ENCODE results near the gene ZBTB7C.

Gene ZBTB7C

DNA sequence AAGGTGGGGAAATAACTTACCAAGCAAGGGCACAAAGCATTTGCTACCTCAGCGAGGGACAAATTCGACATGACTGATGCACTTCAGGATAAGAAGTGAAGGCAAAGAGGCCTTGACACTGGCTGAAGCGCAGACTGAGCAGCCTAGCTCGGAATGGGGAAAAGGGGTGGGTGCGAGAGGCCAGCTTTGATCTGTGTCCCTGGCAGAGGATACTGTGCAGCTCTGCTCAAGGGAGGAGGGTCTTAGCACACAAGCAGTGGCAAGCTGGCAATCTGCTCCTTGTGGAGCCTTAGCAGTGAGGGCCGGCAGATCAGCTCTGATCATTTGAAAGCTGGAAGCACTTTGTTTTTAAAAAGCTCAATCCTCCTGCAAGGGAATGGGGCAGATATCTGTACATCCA lies 222.3 kb downstream of the ZBTB7C start:
- no peak for ATAC-seq (ENCODE audit: insufficient read depth, low read depth)

DNA sequence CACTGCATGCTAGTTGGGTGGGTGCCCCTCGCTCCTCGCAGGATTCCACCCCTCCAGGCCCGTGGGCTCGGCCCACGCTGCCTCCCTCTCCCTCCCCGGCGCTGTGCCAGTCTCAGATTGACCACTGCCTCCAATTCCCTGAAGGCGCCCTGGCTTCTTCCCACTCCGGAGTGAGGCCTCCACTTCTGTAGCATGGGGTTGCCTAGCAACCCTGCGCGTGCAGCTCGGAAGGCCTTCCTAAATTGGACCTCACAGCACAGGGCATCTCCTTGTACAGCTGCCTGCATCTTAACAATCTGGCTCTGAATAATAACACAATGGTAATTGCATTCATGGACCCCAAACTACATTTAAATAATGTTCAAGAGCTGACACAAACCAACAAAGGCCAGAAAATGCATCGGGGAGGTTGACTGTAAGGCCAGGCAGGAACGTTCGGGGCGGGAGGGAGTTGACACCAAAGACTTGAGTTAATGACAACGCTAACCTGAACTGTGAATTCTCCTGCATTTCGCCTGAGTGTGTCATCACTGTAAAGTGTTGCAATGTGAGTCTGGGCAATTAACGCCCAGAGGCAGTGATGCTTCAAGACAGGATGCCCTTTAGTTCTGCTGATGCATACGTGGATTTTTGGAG lies 222.9 kb downstream of the ZBTB7C start:
- H3K79me2 ChIP-seq (ENCODE audit: insufficient read depth, low read length) = no peaks in the 10 kb centered on the region
- no peak overlapping the region for H3K4me2 ChIP-seq (ENCODE audit: insufficient read depth, low read length)
- TF ChIP-seq EZH2 (IDR thresholded peaks at IDR 0.05; ENCODE audit: borderline replicate concordance, low read depth, low read length, severe bottlenecking) = no peak
- TF ChIP-seq CTCF (IDR thresholded peaks at IDR 0.05; ENCODE audit: borderline replicate concordance, extremely low read depth, low read length, poor library complexity, severe bottlenecking) = no peak
- no peak overlapping the region for H2AFZ ChIP-seq (ENCODE audit: low read depth, low read length)
- DNase-seq = no peak
- H3K4me3 ChIP-seq (ENCODE audit: low read depth in 1 of 2, low read length in 2 of 2) = no peak overlapping the region
- peaks cover 20% of the 10 kb centered on the region for H3K27me3 ChIP-seq (ENCODE audit: insufficient read depth, low read length, poor library complexity)
- H3K9ac ChIP-seq (ENCODE audit: low read depth, low read length) = no peak overlapping the region
- no peaks in the 10 kb centered on the region for H3K9me3 ChIP-seq (ENCODE audit: insufficient read depth, low read length, severe bottlenecking)
- ATAC-seq (ENCODE audit: insufficient read depth, low read depth) = no peak
- H3K36me3 ChIP-seq (ENCODE audit: insufficient read depth, low read length) = no peaks in the 10 kb centered on the region
- no peaks in the 10 kb centered on the region for H3K4me1 ChIP-seq (ENCODE audit: insufficient read depth, low read length)
- H4K20me1 ChIP-seq (ENCODE audit: insufficient read depth, low read length) = peaks cover 6% of the 10 kb centered on the region; the same call in 1 of the 2 replicates
- H3K27ac ChIP-seq (ENCODE audit: low read length) = no peak overlapping the region

More for the DNA sequence above, 222.3 kb downstream of the ZBTB7C start:
- Histone ChIP-seq H3K36me3 (ENCODE audit: insufficient read depth, low read length) (no peaks in the 10 kb centered on the region), H3K27ac (ENCODE audit: low read length) (no peak overlapping the region), H3K4me2 (ENCODE audit: insufficient read depth, low read length) (no peak overlapping the region), H3K9me3 (ENCODE audit: insufficient read depth, low read length, severe bottlenecking) (no peaks in the 10 kb centered on the region), H3K27me3 (ENCODE audit: insufficient read depth, low read length, poor library complexity) (peaks cover 17% of the 10 kb centered on the region), H3K4me1 (ENCODE audit: insufficient read depth, low read length) (no peaks in the 10 kb centered on the region), H3K79me2 (ENCODE audit: insufficient read depth, low read length) (no peaks in the 10 kb centered on the region), H3K9ac (ENCODE audit: low read depth, low read length) (no peak overlapping the region), H3K4me3 (ENCODE audit: low read depth in 1 of 2, low read length in 2 of 2) (no peak overlapping the region), H2AFZ (ENCODE audit: low read depth, low read length) (no peak overlapping the region), H4K20me1 (ENCODE audit: insufficient read depth, low read length) (peaks cover 6% of the 10 kb centered on the region; the same call in 1 of the 2 replicates)
- no peak for DNase-seq
- no peak for TF ChIP-seq CTCF (IDR thresholded peaks at IDR 0.05; ENCODE audit: borderline replicate concordance, extremely low read depth, low read length, poor library complexity, severe bottlenecking)
- no peak for TF ChIP-seq EZH2 (IDR thresholded peaks at IDR 0.05; ENCODE audit: borderline replicate concordance, low read depth, low read length, severe bottlenecking)

DNA sequence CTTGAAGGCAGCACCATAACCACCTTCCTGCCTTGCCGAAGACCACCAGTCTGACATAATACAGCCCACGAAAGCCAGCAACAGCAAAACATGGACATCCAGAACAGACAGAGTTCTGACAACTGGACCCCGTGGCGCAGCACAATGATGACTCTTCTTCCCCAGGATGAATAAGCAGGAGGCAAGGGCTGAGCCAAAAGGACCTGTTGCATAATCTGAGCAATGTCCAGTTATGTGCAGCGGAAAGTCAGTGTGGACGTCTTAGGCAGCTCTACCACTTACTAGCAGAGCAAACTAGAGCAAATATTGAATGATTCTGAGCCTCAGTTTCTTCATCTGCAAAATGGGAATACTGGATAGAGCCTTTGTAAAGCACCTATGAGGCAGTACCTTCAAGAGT lies 225.1 kb downstream of the ZBTB7C start:
- ATAC-seq (ENCODE audit: insufficient read depth, low read depth) (no peak), DNase-seq (no peak)
- no peaks in the 10 kb centered on the region for H3K79me2 ChIP-seq (ENCODE audit: insufficient read depth, low read length)
- H3K4me1 ChIP-seq (ENCODE audit: insufficient read depth, low read length) = no peaks in the 10 kb centered on the region
- no peaks in the 10 kb centered on the region for H3K9me3 ChIP-seq (ENCODE audit: insufficient read depth, low read length, severe bottlenecking)
- H4K20me1 ChIP-seq (ENCODE audit: insufficient read depth, low read length) = peaks cover 3% of the 10 kb centered on the region; the same call in 1 of the 2 replicates
- peaks cover 18% of the 10 kb centered on the region for H3K27me3 ChIP-seq (ENCODE audit: insufficient read depth, low read length, poor library complexity)
- H3K4me3 ChIP-seq (ENCODE audit: low read depth in 1 of 2, low read length in 2 of 2) = no peak overlapping the region
- no peak overlapping the region for H3K9ac ChIP-seq (ENCODE audit: low read depth, low read length)
- no peaks in the 10 kb centered on the region for H3K36me3 ChIP-seq (ENCODE audit: insufficient read depth, low read length)
- H3K4me2 ChIP-seq (ENCODE audit: insufficient read depth, low read length) = no peak overlapping the region
- no peak for TF ChIP-seq CTCF (IDR thresholded peaks at IDR 0.05; ENCODE audit: borderline replicate concordance, extremely low read depth, low read length, poor library complexity, severe bottlenecking)
- no peak for TF ChIP-seq EZH2 (IDR thresholded peaks at IDR 0.05; ENCODE audit: borderline replicate concordance, low read depth, low read length, severe bottlenecking)
- no peak overlapping the region for H3K27ac ChIP-seq (ENCODE audit: low read length)
- no peak overlapping the region for H2AFZ ChIP-seq (ENCODE audit: low read depth, low read length)
